Retinal pigment epithelial cell (primary cell): ENCODE data around the gene TMEM222.

ENCODE experiments used
- DNase-seq: peaks from one replicate; pipeline ENCODE4 v3.0.0-alpha.2; 2010; ENCODE audit warnings: low read depth
- H3K4me3 ChIP-seq: 2 replicates; pipeline ENCODE4 v1.5.1; 2011; ENCODE audit warnings: mild to moderate bottlenecking, low read length, control low read depth, moderate library complexity
- TF ChIP-seq, protein P1 (sequence below): conservative IDR thresholded peaks from 2 replicates; pipeline ENCODE4 v1.5.1; 2011; ENCODE audit warnings: low read depth, low read length, control low read depth, inconsistent platforms

Gene TMEM222

DNA sequence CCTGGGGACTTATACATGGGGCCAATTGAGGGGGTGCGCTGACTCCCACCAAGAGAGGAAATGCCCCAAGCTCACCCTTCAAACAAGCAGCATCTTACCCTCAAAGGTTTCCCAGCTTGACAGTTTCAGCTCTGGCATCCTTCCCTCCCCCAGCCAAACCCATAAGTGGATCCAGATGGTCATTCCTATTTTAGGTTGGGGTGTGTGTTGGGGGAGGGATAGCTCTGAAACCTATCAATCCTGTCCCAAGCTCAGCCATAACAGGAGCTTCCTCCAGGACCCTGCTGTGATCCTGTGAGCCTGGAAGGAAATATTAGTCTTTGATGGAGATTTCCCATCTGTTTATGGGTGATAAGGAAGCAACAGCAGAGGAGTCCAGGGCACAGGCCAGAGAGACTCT is 3.4 kb upstream of the TMEM222 start:
- no peak for DNase-seq
- H3K4me3 ChIP-seq, result no peak overlapping the region
- TF ChIP-seq, protein P1, sequence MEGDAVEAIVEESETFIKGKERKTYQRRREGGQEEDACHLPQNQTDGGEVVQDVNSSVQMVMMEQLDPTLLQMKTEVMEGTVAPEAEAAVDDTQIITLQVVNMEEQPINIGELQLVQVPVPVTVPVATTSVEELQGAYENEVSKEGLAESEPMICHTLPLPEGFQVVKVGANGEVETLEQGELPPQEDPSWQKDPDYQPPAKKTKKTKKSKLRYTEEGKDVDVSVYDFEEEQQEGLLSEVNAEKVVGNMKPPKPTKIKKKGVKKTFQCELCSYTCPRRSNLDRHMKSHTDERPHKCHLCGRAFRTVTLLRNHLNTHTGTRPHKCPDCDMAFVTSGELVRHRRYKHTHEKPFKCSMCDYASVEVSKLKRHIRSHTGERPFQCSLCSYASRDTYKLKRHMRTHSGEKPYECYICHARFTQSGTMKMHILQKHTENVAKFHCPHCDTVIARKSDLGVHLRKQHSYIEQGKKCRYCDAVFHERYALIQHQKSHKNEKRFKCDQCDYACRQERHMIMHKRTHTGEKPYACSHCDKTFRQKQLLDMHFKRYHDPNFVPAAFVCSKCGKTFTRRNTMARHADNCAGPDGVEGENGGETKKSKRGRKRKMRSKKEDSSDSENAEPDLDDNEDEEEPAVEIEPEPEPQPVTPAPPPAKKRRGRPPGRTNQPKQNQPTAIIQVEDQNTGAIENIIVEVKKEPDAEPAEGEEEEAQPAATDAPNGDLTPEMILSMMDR, result no peak

DNA sequence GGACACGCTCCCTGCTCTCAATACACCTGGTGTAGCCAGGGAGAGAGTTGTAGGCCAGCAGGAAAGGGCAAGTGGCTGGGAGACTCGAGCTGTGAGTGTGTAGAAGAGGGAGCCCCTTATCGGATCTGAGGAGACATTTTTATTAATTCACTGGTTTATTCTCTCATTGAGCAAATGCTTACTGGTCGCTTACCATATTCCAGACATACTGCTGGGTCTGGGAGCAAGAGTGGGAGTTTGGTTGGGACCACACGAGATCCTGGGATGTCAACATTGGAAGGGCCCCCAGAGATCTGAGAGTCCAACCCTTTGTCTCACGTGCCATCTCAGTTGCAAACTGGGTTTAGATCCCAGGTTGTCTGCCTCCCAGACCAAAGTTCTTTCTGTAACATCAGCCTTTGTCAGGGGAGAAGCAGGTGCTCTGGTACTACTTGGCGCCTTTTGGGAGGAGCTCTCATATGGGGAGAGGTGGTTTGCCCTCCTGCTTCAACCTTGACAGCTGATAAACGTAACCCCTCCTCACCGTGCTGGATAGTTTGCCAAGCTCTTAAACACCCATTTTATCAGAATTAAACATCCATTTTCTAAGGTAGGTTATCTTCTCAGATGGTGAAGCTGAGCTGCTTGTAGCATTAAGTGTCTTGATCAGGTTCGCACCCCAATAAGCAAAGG is 742 bp downstream of the TMEM222 start:
- TF ChIP-seq, protein P1, result no peak
- H3K4me3 ChIP-seq, result peak overlapping the region; percentile 99
- no peak for DNase-seq

DNA sequence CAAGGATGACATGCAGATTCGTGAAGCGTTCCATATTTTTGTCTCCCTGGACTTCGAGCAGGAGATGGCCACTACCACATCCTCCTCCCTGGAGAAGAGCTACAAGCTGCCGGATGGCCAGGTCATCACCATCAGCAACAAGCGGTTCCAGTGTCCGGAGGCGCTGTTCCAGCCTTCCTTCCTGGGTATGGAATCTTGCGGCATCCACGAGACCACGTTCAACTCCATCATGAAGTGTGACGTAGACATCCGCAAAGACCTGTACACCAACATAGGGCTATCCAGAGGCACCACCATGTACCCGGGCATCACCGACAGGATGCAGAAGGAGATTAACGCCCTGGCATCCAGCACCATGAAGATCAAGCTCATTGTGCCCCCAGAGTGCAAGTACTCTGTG is 3.3 kb downstream of the TMEM222 start:
- DNase-seq, result no peak
- TF ChIP-seq, protein P1, result no peak
- H3K4me3 ChIP-seq, result no peak overlapping the region

DNA sequence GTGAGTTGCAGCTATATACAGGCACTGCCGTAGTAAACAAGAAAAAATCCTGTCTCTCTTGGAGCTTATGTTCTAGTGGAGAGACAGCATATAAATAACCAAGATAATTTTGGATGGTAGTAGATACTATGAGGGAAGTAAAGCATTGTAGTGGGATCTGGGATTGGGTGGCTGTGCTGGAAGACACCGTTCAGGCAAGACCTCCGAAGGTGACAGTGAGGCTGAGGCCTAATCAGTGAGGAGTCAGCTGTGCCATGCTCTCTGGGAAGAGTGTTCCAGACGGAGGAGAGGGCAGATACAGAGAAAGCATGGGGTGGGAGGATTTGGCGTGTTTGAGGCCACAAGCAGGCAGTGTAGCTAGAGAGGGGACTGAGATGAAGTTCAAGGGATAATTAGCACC is 6.0 kb downstream of the TMEM222 start:
- H3K4me3 ChIP-seq, result no peak overlapping the region
- TF ChIP-seq, protein P1, result no peak
- no peak for DNase-seq

DNA sequence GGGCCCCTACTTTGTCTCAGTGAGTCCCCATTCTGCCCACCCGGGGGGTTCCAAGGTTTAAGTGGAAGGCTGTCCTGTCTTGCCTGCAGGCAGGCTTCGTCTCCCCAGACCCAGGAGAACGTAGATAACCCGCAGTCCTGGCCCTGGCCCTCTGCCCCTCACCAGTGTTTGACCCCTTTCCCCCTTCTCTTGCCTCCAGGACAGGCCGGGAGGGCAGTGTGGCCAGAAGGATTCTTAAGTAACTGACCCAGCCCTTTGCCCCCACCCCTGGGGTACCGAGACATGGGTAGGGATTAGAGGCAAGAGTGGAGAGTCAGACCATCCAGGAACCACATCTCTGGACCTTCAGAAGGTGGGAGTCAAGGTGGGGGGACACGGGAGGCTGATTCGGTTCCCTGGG is 8.8 kb downstream of the TMEM222 start:
- TF ChIP-seq, protein P1, result no peak
- no peak overlapping the region for H3K4me3 ChIP-seq
- DNase-seq, result no peak

DNA sequence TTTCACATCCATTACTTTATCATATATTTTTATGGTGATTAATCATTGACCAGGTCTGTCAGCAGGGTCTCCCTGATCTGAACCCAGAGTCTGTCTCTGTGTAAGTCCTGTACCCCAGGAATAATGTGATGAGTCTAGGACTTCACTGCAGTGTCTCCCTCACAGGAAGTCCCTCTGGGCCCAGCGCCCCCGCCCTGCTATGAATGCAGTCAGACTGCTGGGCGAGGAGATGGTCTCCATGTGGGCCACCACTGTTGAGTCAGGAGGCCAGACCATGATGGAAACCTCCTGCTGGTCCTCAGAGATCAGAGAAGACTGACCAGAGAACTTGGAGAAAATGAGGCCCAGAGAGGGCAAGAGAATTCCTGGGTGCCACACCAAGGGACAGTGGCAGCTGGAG is 9.5 kb downstream of the TMEM222 start:
- no peak for DNase-seq

DNA sequence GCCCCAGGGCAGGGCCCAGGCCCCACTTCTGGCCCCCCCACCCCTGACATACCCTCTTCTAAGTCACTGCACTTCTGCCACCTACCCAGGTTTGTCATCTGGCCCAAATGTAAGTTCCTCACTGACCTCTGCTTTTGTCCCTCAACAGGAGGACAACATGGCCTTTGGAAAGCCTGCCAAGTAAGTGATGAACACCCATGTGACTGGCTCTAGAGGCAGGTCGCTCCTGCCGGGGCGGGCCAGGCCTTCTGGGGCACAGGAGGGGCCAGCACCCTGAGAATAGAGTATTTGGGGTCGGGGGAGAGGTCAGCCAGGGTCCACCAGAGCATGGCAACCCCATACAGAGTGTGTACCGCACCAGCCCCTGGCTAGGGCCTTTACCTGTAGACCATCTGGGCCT is 10.0 kb downstream of the TMEM222 start:
- no peak for DNase-seq
- TF ChIP-seq, protein P1, result no peak
- H3K4me3 ChIP-seq, result no peak overlapping the region

More for the DNA sequence above, 9.5 kb downstream of the TMEM222 start:
- TF ChIP-seq, protein P1, result no peak
- no peak overlapping the region for H3K4me3 ChIP-seq
